Gastroesophageal sphincter (tissue), 3 donors: Measurements from ENCODE around the gene OLFML2A.

ENCODE experiments used
- POLR2AphosphoS5 ChIP-seq: sonication (generic); formaldehyde crosslinking; IDR thresholded peaks from one replicate; pipeline ENCODE4 v1.6.1; 2017; ENCODE audit warnings: antibody characterized with exemption
- TF ChIP-seq, protein P1 (sequence below), 4 experiments: fragments of 200-600 bp in 2 of 4; fragments of 450-650 bp in 2 of 4; sonication (generic) in 1 of 4; IDR thresholded peaks; one replicate each; pipeline ENCODE4 v1.5.1; 2017 to 2019; ENCODE audit warnings: antibody characterized with exemption in 4 of 4, mild to moderate bottlenecking in 2 of 4, moderate library complexity in 2 of 4

DNA sequence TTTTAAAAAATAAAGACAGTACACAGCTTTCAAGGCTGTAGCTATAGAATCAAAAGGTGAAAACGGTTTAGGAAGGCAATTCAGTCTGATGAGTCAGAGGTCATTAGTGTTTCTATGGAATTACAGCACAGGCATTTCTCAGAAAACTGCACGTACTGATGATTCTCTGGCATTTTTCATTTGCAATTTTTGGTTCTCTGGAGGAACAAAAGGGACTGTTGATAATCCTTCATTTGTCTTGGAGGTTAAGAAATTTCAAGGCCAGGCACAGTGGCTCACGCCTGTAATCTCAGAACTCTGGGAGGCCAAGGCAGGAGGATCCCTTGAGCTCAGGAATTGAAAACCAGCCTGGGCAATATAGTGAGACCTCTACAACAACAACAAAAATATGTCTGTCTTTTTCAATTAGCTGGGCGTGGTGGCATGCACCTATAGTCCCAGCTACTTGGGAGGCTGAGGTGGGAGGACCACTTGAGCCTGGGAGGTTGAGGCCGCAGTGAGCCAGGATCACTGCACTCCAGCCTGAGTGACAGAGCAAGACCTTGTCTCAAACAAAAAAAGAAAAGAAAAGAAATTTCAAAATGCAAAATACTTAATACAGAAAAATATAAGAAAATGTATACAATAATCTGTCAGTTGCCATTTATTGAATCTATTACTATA, 33.1 kb upstream of the OLFML2A start:
- TF ChIP-seq, protein P1, sequence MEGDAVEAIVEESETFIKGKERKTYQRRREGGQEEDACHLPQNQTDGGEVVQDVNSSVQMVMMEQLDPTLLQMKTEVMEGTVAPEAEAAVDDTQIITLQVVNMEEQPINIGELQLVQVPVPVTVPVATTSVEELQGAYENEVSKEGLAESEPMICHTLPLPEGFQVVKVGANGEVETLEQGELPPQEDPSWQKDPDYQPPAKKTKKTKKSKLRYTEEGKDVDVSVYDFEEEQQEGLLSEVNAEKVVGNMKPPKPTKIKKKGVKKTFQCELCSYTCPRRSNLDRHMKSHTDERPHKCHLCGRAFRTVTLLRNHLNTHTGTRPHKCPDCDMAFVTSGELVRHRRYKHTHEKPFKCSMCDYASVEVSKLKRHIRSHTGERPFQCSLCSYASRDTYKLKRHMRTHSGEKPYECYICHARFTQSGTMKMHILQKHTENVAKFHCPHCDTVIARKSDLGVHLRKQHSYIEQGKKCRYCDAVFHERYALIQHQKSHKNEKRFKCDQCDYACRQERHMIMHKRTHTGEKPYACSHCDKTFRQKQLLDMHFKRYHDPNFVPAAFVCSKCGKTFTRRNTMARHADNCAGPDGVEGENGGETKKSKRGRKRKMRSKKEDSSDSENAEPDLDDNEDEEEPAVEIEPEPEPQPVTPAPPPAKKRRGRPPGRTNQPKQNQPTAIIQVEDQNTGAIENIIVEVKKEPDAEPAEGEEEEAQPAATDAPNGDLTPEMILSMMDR (IDR thresholded peaks at IDR 0.05): no peak
- TF ChIP-seq POLR2AphosphoS5: no peak
